H54 (cell line): ENCODE data around the gene EVC.
"Not testable (repeated sequence)": the region's sequence is repeated elsewhere in the genome, so short reads cannot be mapped to it uniquely, and the experiment has no call there.

Experiments used
- DNase-seq: peaks from one replicate; pipeline ENCODE4 v3.0.0; 2011; ENCODE audit warnings: low spot score, mixed read lengths; ENCODE audit not compliant: insufficient read length
- FAIRE-seq: peaks from 3 replicates; lab custom pipeline; 2011; peaks lifted over from hg19 to GRCh38; lab: Jason Lieb, UNC
- POLR2A ChIP-seq: IDR thresholded peaks from 2 replicates; pipeline ENCODE4 v1.6.1; 2011; ENCODE audit warnings: low read depth, mild to moderate bottlenecking, low read length

EVC gene

DNA sequence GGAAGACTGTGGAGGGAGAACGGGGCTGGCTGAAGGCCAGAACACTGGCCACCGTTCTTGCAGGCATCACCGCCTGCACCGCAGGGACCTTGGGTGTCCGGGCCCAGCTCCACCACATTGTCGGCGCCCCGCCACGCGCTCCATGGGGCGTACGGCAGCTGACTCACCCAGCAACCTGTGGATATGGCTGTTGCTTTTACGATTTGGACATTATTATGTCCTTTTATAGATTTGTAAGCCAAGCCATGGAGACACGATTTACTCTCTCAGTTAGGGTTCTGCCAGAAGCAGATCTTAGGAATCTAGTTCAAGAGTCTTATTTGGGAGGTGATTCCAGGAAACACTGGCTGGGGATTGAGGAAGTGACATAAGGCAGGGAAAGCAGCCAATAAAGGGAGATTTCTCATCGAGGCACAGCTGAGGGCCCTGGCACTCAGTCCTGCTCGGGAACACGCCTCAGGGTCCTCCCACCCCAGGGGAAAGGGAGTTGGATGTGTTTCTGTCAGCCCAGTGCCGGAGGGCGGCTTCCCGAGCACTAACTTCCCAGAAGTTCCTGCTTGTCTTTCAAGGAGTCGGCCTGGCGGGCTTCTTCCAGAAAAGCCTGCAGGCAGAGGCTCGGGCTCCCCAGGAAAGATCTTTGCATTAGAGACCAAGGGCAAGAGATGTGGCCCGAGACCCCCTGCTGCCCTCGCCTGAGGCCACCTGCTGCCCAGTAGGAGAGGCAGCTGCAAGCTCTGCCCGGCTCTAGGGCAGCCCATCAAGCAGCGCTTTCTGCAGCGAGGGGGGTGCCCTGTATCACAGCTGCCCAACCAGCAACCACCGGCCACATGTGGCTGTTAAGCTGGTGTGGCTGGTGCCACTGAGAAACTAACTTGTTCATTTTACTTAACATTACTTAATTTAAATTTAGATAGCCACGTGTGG, 129.0 kb downstream of the EVC start:
- no peak for TF ChIP-seq POLR2A
- FAIRE-seq (no peak), DNase-seq (no peak)

DNA sequence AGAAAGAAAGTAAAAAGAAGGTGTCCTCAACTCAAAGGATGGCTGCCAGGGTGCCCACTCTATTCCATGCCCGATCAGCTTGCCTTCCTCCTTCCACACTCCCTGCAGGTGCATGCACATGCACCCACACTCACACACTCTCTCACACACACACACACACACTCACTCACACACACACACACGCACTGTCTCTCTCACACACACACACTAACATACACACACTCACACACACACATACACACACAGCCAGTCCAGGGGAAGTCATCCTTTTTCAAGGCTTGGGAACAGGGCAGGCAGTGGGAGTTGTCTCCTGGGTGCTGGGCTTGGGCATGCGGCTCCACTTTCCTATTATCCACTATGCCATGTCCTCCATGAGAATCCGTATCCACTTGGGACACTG, 131.5 kb downstream of the EVC start:
- FAIRE-seq (no peak), DNase-seq (no peak)
- TF ChIP-seq POLR2A: no peak

DNA sequence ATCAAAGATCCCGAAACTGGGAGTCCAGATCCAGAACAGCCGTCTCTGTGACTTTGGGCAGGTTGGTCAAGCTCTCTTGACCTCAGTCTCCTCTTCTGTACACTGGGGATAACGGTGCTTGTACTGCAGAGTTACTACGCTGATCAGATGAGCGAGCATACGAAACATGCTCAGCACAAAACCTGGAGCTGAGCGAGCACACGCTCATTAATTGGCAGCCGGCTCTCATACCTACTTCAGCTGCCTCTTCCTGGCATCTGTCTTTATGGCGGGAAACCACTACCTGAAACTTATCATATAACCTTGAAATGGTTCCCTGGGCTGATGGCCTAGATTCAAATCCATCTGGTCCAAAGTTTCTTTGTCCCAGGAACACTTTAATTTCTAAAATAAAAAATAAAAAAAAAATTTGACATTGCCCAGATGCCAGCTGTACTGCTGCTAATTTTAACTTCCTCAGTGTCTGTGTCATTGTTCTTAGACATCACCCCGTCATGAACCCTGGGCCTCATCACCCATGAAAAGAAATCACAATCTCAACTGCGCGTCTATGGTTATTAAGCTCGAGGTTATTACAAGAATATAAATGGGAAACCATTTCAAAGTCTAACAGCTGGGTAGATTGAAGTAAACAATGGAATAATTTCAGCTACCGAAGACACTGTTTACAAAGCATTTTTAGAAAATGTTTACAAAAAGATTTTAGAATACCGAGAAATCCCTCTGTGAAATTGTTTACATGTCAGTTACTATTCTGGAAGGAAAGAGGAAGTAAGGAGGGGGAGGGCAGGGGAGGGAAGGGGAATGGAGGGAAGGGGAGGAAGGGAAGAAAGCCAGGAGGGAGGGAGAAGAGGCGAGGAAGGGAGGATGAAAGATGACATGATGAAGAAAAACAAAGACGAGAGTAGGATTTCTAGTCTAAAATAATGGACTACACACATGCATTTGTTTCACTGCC, 132.9 kb downstream of the EVC start:
- DNase-seq (no peak), FAIRE-seq (no peak)
- TF ChIP-seq POLR2A: no peak

DNA sequence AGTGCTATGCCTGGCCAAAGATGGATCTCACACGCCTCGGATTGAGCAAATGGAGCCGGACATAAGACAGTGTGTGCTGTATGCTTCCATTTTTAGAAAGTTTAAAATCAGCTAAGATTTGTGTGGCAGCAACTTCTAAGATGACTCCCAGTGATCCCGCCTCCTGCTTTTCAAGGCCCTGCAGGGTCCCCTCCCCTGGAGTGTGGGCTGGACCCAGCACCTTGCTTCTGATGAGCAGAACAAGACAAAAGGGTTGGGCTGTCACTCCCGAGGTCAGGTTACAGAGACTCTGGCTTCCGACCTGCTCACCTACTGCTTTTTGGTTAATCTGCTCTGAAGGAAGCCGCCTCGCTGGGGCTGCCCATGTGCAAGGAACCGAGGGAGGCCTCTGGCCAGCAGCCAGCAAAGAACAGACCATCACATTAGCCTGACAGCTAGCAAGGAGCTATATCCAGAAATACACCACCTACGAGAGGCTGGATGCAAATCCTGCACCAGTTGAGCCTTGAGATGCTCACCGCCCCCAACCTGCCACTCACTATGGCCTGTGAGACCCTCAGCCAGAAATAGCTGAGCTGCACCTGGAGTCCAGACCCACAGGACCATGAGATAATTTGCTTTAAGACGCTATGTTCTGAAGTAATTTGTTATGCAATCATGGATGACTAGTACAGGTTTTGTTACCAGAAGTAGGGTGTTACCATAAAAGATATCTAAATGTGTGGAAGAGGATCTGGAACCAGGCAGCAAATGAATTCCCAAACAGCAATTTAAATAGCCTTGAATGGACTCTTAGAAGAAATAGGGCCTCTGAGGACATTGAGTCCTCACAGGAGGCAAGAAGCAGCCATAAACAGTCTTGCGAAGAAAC, 134.3 kb downstream of the EVC start:
- no peak for FAIRE-seq
- TF ChIP-seq POLR2A: no peak
- no peak for DNase-seq

DNA sequence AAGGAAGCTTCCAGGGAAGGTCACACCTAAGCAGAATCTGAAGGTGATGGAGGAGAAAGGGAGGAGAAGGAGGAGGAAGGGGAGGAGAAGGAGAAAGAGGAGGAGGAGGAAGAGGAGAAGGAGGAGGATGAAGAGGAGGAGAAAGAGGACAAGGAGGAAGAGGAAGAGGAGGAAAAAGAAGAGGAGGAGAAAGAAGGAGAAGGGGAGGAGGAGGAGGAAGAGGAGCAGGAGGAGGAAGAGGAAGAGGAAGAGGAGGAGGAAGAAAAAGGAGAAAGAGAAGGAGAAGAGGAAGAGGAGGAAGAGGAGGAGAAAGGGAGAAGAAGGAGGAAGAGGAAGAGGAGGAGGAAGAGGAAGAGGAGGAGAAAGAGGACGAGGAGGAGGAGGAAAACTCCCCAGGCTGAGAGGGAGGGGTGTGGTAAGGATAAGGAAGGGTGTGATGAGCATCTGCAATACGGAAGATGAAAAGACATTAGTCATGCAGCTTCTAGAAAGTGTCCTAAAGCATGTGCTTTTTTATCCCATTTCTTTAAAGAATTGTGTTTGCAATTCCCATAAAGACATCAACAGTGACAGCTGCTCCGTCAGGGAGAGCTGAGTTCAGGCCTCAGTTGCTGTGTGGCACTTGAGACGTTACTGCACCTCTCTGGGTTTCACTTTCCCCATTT, 140.8 kb downstream of the EVC start:
- DNase-seq (no peak), FAIRE-seq (no peak)
- no peak for TF ChIP-seq POLR2A

DNA sequence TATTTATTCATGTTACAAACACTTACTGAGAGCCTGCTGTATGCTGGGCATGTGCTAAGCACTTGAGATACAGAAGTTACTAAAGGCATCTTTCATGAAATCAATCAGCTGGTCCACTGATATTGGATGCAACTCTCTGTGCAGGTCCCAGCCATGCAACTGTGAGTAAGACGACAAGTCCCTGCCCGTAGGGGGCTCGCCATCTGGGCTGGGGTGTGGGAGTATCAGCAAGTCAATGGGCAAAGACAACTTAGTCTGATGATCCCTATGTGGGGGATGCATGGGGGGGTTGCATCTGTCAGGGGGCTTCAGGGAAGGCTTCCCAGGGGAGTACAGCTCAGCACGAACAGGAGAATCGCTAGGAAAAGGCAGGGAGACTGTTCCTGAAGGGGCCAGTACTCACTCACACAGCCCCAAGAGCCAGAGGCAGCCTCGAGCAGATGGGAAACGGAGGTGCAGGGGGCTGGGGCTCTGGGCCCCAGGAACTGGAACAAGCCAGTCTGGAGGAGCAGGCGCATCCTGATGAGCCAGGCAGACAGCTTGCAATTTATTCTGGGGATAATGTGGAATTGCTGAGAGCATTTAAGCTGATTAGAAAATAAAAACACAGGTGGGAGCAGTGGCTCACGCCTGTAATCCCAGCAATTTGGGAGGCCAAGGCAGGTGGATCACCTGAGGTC, 141.7 kb downstream of the EVC start:
- FAIRE-seq (no peak), DNase-seq (no peak)
- TF ChIP-seq POLR2A: no peak

DNA sequence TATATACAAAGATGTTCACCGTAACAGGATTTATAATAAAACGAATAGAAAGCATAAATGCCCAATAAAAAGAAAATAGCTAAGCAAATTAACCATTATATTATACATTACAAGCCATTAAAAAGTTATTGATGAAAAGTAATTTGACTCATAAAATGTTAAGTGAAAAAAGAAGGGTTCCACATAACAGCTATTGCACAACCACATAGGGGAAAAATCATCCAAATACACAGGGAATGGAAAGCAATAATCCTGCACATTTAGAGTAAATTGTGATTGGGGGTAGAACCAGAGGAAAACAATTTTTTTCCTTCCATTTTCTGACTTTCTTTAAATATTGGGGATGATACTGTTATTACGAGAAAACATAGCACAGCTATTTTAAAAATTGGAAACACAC, 143.9 kb downstream of the EVC start:
- no peak for TF ChIP-seq POLR2A
- DNase-seq: no peak

DNA sequence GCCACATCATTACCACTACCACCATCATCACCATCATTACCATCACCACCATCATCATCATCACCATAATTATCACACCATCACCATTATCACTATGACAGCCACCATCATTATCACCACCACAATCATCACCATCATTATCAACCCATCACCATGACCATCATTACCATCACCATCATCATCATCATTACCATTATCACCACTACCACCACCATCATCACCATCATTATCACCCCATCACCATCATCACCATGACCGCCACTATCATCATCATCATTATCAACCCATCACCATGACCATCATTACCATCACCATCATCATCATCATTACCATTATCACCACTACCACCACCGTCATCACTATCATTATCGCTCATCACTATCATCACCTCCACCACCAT, 145.4 kb downstream of the EVC start:
- not testable (repeated sequence) for FAIRE-seq, DNase-seq

More for the DNA sequence above, 143.9 kb downstream of the EVC start:
- no peak for FAIRE-seq

DNA sequence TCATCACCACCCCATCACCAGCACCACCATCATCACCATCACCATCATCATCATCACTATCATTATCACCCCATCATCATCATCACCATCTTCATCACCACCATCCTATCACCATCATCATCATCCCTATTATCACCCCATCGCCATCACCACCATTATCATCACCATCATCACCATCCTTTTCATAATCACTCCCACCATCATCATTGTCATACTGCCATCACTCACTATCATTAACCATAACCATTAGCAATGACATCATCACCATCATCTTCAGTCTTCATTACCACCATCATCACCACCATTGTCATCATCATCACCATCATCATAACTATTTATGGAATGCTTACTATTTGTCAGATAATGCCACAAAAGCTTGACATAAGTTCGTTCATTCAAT, 146.2 kb downstream of the EVC start:
- no peak for FAIRE-seq
- no peak for DNase-seq
- TF ChIP-seq POLR2A: no peak

DNA sequence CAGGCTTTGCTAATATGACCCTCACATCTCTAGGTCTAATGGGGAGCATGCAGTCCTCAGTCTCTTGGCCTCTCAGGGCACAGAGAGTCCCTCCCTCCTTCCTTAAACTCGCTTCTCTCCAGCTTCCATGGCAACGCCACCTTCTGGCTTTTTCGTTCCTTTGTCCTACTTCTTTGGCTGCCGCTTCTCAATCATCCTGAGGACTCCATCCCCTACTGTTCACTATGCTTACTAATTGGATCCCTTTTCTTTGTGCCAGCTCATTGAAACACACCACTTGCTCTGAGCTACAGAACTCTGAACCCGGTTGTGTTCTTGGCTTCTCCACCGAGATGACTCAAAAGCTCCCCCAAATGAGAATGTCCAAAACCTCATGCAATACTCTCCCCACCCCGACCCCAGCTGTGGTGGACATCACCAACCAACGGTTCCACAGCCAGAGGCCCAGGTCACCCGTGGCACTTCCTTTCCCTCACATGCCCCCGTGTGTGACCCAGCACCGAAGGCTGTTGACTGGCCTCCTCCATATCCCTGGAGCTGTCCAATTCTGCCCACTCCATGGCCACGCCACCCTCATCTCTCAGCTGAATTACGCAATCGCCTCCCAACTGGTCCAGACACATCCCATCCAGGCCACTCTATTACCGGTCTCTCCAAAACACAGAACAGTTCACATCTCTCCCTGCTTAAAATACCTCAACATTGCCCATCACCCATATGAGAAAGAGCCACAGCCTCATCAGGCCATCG, 147.2 kb downstream of the EVC start:
- TF ChIP-seq POLR2A: no peak
- no peak for DNase-seq
- no peak for FAIRE-seq

DNA sequence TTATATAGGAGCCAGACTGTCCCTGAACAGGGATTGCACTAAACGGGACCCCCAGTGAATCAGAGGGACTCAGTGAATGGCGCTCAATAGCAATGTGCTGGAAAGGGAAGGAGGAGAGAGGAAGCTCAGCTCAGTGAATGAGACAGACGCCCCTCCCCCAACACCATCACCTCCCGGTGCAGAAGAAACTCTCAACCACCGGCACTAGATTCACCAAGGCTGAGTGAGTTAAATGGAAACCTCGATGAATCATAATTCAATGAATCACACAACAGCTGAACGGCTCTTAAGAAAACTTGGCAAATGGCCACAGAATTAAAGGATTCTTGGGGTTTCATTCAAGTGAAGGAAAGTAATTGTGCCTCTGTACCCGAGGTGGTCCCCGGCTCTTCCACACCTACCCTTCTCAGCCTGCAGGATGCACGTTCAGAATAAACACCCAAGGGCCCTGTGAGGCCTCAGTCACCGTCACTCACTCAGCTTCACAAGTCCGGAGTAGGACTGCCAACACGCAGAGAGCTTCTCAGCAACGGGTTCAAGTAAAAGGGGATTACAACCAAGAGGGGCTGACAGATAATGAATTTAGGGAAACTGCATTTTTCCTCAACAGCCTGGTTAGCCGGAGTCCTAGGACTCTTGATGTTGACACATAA, 152.6 kb downstream of the EVC start:
- DNase-seq (peak; percentile 82), FAIRE-seq (no peak)
- no peak for TF ChIP-seq POLR2A
